Esophagus muscularis mucosa (tissue), 4 donors: Measurements from ENCODE around the gene H6PD. TPM values are rescaled to one million over a fixed set of nuclear protein-coding genes. Genes with fewer than 3 reads are reported as not detected.

ENCODE experiments used
- DNase-seq: peaks from one replicate; pipeline ENCODE4 v3.0.0-alpha.2; 2017; ENCODE audit errors: extremely low spot score
- H3K27ac ChIP-seq, 4 donors: fragments of 200-600 bp; sonication (generic); replicated peaks in 1 of 4; 1 replicate in 3 of 4; 2 replicates in 1 of 4; pipeline ENCODE4 v1.5.1; 2016 to 2019; ENCODE audit warnings: mild to moderate bottlenecking in 1 of 4
- H3K27me3 ChIP-seq, 4 donors: fragments of 200-600 bp; sonication (generic); one replicate each; pipeline versions ENCODE4 v1.5.1 to v1.6.0; 2016 to 2019
- H3K36me3 ChIP-seq, 4 donors: fragments of 200-600 bp; sonication (generic); one replicate each; pipeline ENCODE4 v1.5.1; 2016 to 2019
- H3K4me1 ChIP-seq, 4 donors: fragments of 200-600 bp; sonication (generic); one replicate each; pipeline ENCODE4 v1.5.1; 2016 to 2019
- H3K4me3 ChIP-seq, 4 donors: fragments of 200-600 bp; sonication (generic); 1 replicate in 2 of 4; 2 replicates in 2 of 4; pipeline ENCODE4 v1.5.1; 2016 to 2019; ENCODE audit warnings: mild to moderate bottlenecking in 4 of 4, moderate library complexity in 1 of 4
- H3K9me3 ChIP-seq, 4 donors: fragments of 200-600 bp; sonication (generic); 1 replicate in 3 of 4; 2 replicates in 1 of 4; pipeline ENCODE4 v1.5.1; 2016 to 2019
- CTCF ChIP-seq, 3 experiments: fragments of 200-600 bp in 2 of 3; fragments of 450-650 bp in 1 of 3; sonication (generic) in 2 of 3; IDR thresholded peaks; one replicate each; pipeline ENCODE4 v1.5.1; 2017 to 2019; ENCODE audit warnings: antibody characterized with exemption in 3 of 3, mild to moderate bottlenecking in 2 of 3, moderate library complexity in 1 of 3
- EP300 ChIP-seq: sonication (generic); formaldehyde crosslinking; IDR thresholded peaks from one replicate; pipeline ENCODE4 v1.6.1; 2017; ENCODE audit warnings: antibody characterized with exemption
- POLR2A ChIP-seq: fragments of 450-650 bp; IDR thresholded peaks from one replicate; pipeline ENCODE4 v1.6.1; 2017; ENCODE audit warnings: antibody characterized with exemption, moderate library complexity, mild to moderate bottlenecking, low read depth
- POLR2AphosphoS5 ChIP-seq, 2 donors: sonication (generic); formaldehyde crosslinking; IDR thresholded peaks; one replicate each; pipeline ENCODE4 v1.6.1; 2017; ENCODE audit warnings: antibody characterized with exemption in 2 of 2
- WGBS: methylation state at CpG from one replicate; pipeline ENCODE4 v1.1.5; 2018; 5-methylcytosine and 5-hydroxymethylcytosine counted together
- intact Hi-C: fragments of 100-400 bp; cut with DNase I; formaldehyde crosslinking; loops from one replicate; pipeline ENCODE4 v1.15.1; 2023
- total RNA-seq, 4 donors: library from RNA; depleted of rRNA; stranded (reverse); fragments of >200 nt; gene quantifications; one replicate each; pipeline versions ENCODE4 v1.1.0 to v1.2.1, GENCODE V29; 2016

The H6PD gene
- total RNA-seq, 4 donors from 2014 or later: 31.1 to 54.4 (median 38.4) TPM

GRCh38 chr1:9313576-9313975 lies 79.0 kb downstream of the H6PD start:
- 91% methylated on average over 9 of the region's 11 CpGs for WGBS
- peak overlapping the region; percentile 65 to 87 (median 76) for H3K27ac ChIP-seq

GRCh38 chr1:9314111-9314510 lies 79.5 kb downstream of the H6PD start:
- H3K9me3 ChIP-seq: no peaks in the 10 kb centered on the region
- H3K36me3 ChIP-seq: peaks cover 0 to 13% (median 4%) of the 10 kb centered on the region in 4 donors
- no peaks in the 10 kb centered on the region for H3K27me3 ChIP-seq
- H3K4me1 ChIP-seq: peaks cover 21 to 100% (median 98%) of the 10 kb centered on the region in 4 donors
- peak overlapping the region; percentile 65 to 87 (median 76) for H3K27ac ChIP-seq
- no peak for DNase-seq
- intact Hi-C loops: no loop called here
- 65% methylated on average over 8 of the region's 8 CpGs for WGBS
- TF ChIP-seq POLR2AphosphoS5 (IDR thresholded peaks at IDR 0.05) (no peak), EP300 (no peak), CTCF (IDR thresholded peaks at IDR 0.05) (no peak), POLR2A (no peak)
- no peak overlapping the region for H3K4me3 ChIP-seq

More at GRCh38 chr1:9313576-9313975, 79.0 kb downstream of the H6PD start:
- H3K4me1 ChIP-seq: peaks cover 18 to 100% (median 98%) of the 10 kb centered on the region in 4 donors
- H3K9me3 ChIP-seq: no peaks in the 10 kb centered on the region
- intact Hi-C loops: no loop called here
- H3K36me3 ChIP-seq: peaks cover 0 to 13% (median 4%) of the 10 kb centered on the region in 4 donors
- TF ChIP-seq POLR2AphosphoS5 (IDR thresholded peaks at IDR 0.05): no peak
- TF ChIP-seq POLR2A: no peak
- no peak for TF ChIP-seq CTCF (IDR thresholded peaks at IDR 0.05)
- TF ChIP-seq EP300: no peak
- H3K27me3 ChIP-seq: no peaks in the 10 kb centered on the region
- no peak for DNase-seq
- H3K4me3 ChIP-seq: no peak overlapping the region

GRCh38 chr1:9314711-9315379 lies 80.3 kb downstream of the H6PD start:
- no peaks in the 10 kb centered on the region for H3K27me3 ChIP-seq
- peaks cover 0 to 13% (median 4%) of the 10 kb centered on the region in 4 donors for H3K36me3 ChIP-seq
- peaks cover 28 to 100% (median 98%) of the 10 kb centered on the region in 4 donors for H3K4me1 ChIP-seq
- intact Hi-C loops: no loop called here
- no peaks in the 10 kb centered on the region for H3K9me3 ChIP-seq
- WGBS: 80% methylated on average over 11 of the region's 11 CpGs
- no peak for TF ChIP-seq POLR2AphosphoS5 (IDR thresholded peaks at IDR 0.05)
- TF ChIP-seq EP300: no peak
- no peak for TF ChIP-seq CTCF (IDR thresholded peaks at IDR 0.05)
- TF ChIP-seq POLR2A: no peak
- no peak for DNase-seq
- peak overlapping the region; percentile 65 to 87 (median 76) for H3K27ac ChIP-seq
- H3K4me3 ChIP-seq: no peak overlapping the region

GRCh38 chr1:9315411-9316079 lies 81.0 kb downstream of the H6PD start:
- H3K27ac ChIP-seq: peak overlapping the region; percentile 80 to 87 (median 84)
- TF ChIP-seq CTCF (IDR thresholded peaks at IDR 0.05) (no peak), EP300 (no peak), POLR2A (no peak), POLR2AphosphoS5 (IDR thresholded peaks at IDR 0.05) (peak in 1 of 2 donors; percentile 34)
- peak overlapping the region in 1 of 4 donors; percentile 9 for H3K4me3 ChIP-seq
- no peaks in the 10 kb centered on the region for H3K9me3 ChIP-seq
- peaks cover 0 to 13% (median 4%) of the 10 kb centered on the region in 4 donors for H3K36me3 ChIP-seq
- 60% methylated on average over 16 of the region's 20 CpGs for WGBS
- intact Hi-C loops: no loop called here
- DNase-seq: no peak
- H3K4me1 ChIP-seq: peaks cover 32 to 100% (median 100%) of the 10 kb centered on the region in 4 donors
- no peaks in the 10 kb centered on the region for H3K27me3 ChIP-seq
